SK-N-SH treated with all-trans-retinoic acid at 6 μM for 48 hours (cell line): ENCODE data around the gene CHD3.

Experiments
- ATAC-seq: fragments of 200-7000 bp; cut with Tn5 transposase; 3 replicates; pipeline ENCODE4 v1.9.1; 2020; ENCODE audit warnings: mild to moderate bottlenecking, moderate library complexity
- ARNTL ChIP-seq: fragments of 450-650 bp; formaldehyde crosslinking; IDR thresholded peaks from 2 replicates; pipeline ENCODE4 v1.5.0; 2020; ENCODE audit warnings: low read depth, mild to moderate bottlenecking, moderate library complexity, borderline replicate concordance
- BACH2 ChIP-seq: fragments of 250-450 bp; sonication (Bioruptor Pico); IDR thresholded peaks from 2 replicates; pipeline ENCODE4 v1.9.0; 2021; ENCODE audit warnings: mild to moderate bottlenecking, borderline replicate concordance
- CSDC2 ChIP-seq: fragments of 250-450 bp; sonication (Bioruptor Pico); IDR thresholded peaks from 2 replicates; pipeline ENCODE4 v1.5.0; 2020; ENCODE audit warnings: mild to moderate bottlenecking, moderate library complexity
- ESRRG ChIP-seq: fragments of 250-450 bp; sonication (Bioruptor Pico); IDR thresholded peaks from 2 replicates; pipeline ENCODE4 v1.6.1; 2021; ENCODE audit warnings: mild to moderate bottlenecking
- GLIS3 ChIP-seq: fragments of 250-450 bp; sonication (Bioruptor Pico); IDR thresholded peaks from 2 replicates; pipeline ENCODE4 v1.5.0; 2020; ENCODE audit warnings: mild to moderate bottlenecking, moderate library complexity
- ISL1 ChIP-seq: fragments of 250-450 bp; sonication (Bioruptor Pico); IDR thresholded peaks from 2 replicates; pipeline ENCODE4 v2.1.2; 2022; ENCODE audit warnings: mild to moderate bottlenecking, moderate library complexity
- PPARA ChIP-seq: fragments of 250-450 bp; sonication (Bioruptor Pico); IDR thresholded peaks from 2 replicates; pipeline ENCODE4 v1.5.0; 2020; ENCODE audit warnings: mild to moderate bottlenecking, borderline replicate concordance
- TCF4 ChIP-seq: fragments of 250-450 bp; sonication (Bioruptor Pico); IDR thresholded peaks from 2 replicates; pipeline ENCODE4 v1.8.0; 2021; ENCODE audit warnings: mild to moderate bottlenecking, moderate library complexity, borderline replicate concordance
- TOX ChIP-seq: fragments of 250-450 bp; sonication (Bioruptor Pico); IDR thresholded peaks from 2 replicates; pipeline ENCODE4 v1.8.0; 2021; ENCODE audit warnings: mild to moderate bottlenecking, moderate library complexity, borderline replicate concordance
- ZC3H10 ChIP-seq: fragments of 250-450 bp; sonication (Bioruptor Pico); IDR thresholded peaks from 2 replicates; pipeline ENCODE4 v1.5.1; 2021; ENCODE audit warnings: mild to moderate bottlenecking, moderate library complexity
- ZFP30 ChIP-seq: fragments of 450-650 bp; formaldehyde crosslinking; IDR thresholded peaks from 2 replicates; pipeline ENCODE4 v1.5.0; 2022; ENCODE audit warnings: mild to moderate bottlenecking, moderate library complexity
- ZNF70 ChIP-seq: fragments of 450-650 bp; formaldehyde crosslinking; IDR thresholded peaks from 2 replicates; pipeline ENCODE4 v1.5.0; 2020; ENCODE audit warnings: mild to moderate bottlenecking, moderate library complexity
- ZNF8 ChIP-seq: fragments of 450-650 bp; formaldehyde crosslinking; IDR thresholded peaks from 2 replicates; pipeline ENCODE4 v1.5.0; 2020; ENCODE audit warnings: mild to moderate bottlenecking, moderate library complexity
- TF ChIP-seq, protein P1 (sequence below): fragments of 250-450 bp; sonication (Bioruptor Pico); IDR thresholded peaks from 2 replicates; pipeline ENCODE4 v1.8.0; 2020; ENCODE audit warnings: mild to moderate bottlenecking, moderate library complexity, borderline replicate concordance
- TF ChIP-seq, protein P2 (sequence below): fragments of 250-450 bp; sonication (Bioruptor Pico); IDR thresholded peaks from 2 replicates; pipeline ENCODE4 v1.5.1; 2021; ENCODE audit warnings: mild to moderate bottlenecking, moderate library complexity
- TF ChIP-seq, protein P3 (sequence below): fragments of 250-450 bp; sonication (Bioruptor Pico); IDR thresholded peaks from 2 replicates; pipeline ENCODE4 v1.8.0; 2021; ENCODE audit warnings: low read depth, mild to moderate bottlenecking, moderate library complexity, borderline replicate concordance
- TF ChIP-seq, protein P4 (sequence below): fragments of 250-450 bp; sonication (Bioruptor Pico); IDR thresholded peaks from 2 replicates; pipeline ENCODE4 v1.5.1; 2020; ENCODE audit warnings: low read depth, mild to moderate bottlenecking, moderate library complexity
- TF ChIP-seq, protein P5 (sequence below): fragments of 250-450 bp; sonication (Bioruptor Pico); IDR thresholded peaks from 2 replicates; pipeline ENCODE4 v1.5.0; 2020; ENCODE audit warnings: mild to moderate bottlenecking, moderate library complexity

The CHD3 gene

DNA sequence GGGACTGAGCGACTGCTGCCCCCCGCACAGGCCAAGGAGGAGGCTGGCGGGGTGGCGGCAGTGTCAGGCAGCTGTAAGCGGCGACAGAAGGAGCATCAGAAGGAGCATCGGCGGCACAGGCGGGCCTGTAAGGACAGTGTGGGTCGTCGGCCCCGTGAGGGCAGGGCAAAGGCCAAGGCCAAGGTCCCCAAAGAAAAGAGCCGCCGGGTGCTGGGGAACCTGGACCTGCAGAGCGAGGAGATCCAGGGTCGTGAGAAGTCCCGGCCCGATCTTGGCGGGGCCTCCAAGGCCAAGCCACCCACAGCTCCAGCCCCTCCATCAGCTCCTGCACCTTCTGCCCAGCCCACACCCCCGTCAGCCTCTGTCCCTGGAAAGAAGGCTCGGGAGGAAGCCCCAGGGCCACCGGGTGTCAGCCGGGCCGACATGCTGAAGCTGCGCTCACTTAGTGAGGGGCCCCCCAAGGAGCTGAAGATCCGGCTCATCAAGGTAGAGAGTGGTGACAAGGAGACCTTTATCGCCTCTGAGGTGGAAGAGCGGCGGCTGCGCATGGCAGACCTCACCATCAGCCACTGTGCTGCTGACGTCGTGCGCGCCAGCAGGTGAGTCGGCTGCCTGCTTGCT lies 39.3 kb upstream of the CHD3 start (continued):
- TF ChIP-seq, protein P1, sequence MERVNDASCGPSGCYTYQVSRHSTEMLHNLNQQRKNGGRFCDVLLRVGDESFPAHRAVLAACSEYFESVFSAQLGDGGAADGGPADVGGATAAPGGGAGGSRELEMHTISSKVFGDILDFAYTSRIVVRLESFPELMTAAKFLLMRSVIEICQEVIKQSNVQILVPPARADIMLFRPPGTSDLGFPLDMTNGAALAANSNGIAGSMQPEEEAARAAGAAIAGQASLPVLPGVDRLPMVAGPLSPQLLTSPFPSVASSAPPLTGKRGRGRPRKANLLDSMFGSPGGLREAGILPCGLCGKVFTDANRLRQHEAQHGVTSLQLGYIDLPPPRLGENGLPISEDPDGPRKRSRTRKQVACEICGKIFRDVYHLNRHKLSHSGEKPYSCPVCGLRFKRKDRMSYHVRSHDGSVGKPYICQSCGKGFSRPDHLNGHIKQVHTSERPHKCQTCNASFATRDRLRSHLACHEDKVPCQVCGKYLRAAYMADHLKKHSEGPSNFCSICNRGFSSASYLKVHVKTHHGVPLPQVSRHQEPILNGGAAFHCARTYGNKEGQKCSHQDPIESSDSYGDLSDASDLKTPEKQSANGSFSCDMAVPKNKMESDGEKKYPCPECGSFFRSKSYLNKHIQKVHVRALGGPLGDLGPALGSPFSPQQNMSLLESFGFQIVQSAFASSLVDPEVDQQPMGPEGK (CRISPR knock-in tag) = no peak
- TF ChIP-seq BACH2 (CRISPR knock-in tag) (no peak), ZNF8 (CRISPR knock-in tag) (no peak), CSDC2 (no peak), ZFP30 (CRISPR knock-in tag) (no peak)
- TF ChIP-seq, protein P2, sequence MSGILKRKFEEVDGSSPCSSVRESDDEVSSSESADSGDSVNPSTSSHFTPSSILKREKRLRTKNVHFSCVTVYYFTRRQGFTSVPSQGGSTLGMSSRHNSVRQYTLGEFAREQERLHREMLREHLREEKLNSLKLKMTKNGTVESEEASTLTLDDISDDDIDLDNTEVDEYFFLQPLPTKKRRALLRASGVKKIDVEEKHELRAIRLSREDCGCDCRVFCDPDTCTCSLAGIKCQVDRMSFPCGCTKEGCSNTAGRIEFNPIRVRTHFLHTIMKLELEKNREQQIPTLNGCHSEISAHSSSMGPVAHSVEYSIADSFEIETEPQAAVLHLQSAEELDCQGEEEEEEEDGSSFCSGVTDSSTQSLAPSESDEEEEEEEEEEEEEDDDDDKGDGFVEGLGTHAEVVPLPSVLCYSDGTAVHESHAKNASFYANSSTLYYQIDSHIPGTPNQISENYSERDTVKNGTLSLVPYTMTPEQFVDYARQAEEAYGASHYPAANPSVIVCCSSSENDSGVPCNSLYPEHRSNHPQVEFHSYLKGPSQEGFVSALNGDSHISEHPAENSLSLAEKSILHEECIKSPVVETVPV (CRISPR knock-in tag) = no peak

DNA sequence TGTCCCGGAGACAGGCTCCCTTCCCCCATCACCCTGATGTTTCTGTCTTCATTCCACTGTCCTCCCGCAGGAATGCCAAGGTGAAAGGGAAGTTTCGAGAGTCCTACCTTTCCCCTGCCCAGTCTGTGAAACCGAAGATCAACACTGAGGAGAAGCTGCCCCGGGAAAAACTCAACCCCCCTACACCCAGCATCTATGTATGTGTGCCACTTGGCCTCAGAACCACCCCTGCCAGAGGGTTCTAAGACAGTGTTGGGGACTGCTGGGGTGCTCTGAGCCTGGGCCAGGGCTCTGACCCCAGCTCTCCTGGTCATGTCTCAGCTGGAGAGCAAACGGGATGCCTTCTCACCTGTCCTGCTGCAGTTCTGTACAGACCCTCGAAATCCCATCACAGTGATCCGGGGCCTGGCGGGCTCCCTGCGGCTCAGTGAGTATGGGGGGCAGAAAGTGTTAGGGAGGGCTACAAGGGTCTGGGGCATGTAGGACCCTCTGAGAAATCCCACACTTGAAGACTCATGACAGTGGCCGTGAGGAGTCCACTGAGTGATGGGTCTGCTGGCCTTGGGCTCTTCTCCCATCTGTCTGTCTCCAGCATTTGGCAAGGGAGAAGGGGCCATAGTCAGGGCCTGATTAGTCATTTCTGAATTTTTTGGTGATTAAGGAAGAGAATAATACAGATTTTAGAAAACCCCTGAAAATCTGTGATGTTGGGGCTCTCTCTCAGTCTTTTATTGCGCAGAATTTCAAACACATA lies 38.7 kb upstream of the CHD3 start:
- no peak for ATAC-seq
- no peak for TF ChIP-seq ISL1 (CRISPR knock-in tag)
- TF ChIP-seq, all 23 proteins: peak for 0

DNA sequence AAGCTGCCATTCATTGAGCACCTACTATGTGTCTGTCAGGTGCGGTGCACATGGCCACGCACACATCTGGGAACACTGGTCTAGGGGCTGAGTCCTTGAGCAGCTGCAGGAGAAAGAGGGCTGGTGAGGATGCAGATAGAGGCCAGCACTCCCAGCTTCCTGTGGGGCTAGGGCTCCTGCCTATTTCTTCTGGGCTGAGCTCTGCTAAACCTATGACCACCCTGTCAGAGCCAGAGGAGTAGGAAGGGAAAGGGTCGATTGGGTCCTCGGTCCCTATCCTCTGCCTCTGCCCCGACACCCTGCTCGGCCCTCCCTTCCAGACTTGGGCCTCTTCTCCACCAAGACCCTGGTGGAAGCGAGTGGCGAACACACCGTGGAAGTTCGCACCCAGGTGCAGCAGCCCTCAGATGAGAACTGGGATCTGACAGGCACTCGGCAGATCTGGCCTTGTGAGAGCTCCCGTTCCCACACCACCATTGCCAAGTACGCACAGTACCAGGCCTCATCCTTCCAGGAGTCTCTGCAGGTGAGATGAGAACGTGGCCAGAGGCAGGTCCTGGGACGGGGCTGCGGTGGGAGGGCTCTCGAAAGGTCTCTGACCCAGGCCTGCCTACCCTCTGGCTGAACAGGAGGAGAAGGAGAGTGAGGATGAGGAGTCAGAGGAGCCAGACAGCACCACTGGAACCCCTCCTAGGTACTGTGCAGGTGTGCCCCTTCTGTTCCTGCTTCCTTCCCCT lies 37.7 kb upstream of the CHD3 start:
- ATAC-seq = peak; percentile 2; the same call in 1 of the 3 replicates
- TF ChIP-seq PPARA (CRISPR knock-in tag) (no peak), ZNF8 (CRISPR knock-in tag) (no peak), ISL1 (CRISPR knock-in tag) (no peak), GLIS3 (no peak), ZNF70 (CRISPR knock-in tag) (no peak), ZC3H10 (CRISPR knock-in tag) (no peak), BACH2 (CRISPR knock-in tag) (no peak), TOX (CRISPR knock-in tag) (no peak), ESRRG (CRISPR knock-in tag) (no peak), ZFP30 (CRISPR knock-in tag) (no peak), ARNTL (CRISPR knock-in tag) (no peak), TCF4 (CRISPR knock-in tag) (no peak)
- TF ChIP-seq, protein P2 (CRISPR knock-in tag) = no peak
- TF ChIP-seq, protein P3, sequence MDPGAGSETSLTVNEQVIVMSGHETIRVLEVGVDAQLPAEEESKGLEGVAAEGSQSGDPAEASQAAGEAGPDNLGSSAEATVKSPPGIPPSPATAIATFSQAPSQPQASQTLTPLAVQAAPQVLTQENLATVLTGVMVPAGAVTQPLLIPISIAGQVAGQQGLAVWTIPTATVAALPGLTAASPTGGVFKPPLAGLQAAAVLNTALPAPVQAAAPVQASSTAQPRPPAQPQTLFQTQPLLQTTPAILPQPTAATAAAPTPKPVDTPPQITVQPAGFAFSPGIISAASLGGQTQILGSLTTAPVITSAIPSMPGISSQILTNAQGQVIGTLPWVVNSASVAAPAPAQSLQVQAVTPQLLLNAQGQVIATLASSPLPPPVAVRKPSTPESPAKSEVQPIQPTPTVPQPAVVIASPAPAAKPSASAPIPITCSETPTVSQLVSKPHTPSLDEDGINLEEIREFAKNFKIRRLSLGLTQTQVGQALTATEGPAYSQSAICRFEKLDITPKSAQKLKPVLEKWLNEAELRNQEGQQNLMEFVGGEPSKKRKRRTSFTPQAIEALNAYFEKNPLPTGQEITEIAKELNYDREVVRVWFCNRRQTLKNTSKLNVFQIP (CRISPR knock-in tag) = no peak
- TF ChIP-seq, protein P4, sequence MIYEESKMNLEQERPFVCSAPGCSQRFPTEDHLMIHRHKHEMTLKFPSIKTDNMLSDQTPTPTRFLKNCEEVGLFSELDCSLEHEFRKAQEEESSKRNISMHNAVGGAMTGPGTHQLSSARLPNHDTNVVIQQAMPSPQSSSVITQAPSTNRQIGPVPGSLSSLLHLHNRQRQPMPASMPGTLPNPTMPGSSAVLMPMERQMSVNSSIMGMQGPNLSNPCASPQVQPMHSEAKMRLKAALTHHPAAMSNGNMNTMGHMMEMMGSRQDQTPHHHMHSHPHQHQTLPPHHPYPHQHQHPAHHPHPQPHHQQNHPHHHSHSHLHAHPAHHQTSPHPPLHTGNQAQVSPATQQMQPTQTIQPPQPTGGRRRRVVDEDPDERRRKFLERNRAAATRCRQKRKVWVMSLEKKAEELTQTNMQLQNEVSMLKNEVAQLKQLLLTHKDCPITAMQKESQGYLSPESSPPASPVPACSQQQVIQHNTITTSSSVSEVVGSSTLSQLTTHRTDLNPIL (CRISPR knock-in tag) = no peak
- TF ChIP-seq, protein P5, sequence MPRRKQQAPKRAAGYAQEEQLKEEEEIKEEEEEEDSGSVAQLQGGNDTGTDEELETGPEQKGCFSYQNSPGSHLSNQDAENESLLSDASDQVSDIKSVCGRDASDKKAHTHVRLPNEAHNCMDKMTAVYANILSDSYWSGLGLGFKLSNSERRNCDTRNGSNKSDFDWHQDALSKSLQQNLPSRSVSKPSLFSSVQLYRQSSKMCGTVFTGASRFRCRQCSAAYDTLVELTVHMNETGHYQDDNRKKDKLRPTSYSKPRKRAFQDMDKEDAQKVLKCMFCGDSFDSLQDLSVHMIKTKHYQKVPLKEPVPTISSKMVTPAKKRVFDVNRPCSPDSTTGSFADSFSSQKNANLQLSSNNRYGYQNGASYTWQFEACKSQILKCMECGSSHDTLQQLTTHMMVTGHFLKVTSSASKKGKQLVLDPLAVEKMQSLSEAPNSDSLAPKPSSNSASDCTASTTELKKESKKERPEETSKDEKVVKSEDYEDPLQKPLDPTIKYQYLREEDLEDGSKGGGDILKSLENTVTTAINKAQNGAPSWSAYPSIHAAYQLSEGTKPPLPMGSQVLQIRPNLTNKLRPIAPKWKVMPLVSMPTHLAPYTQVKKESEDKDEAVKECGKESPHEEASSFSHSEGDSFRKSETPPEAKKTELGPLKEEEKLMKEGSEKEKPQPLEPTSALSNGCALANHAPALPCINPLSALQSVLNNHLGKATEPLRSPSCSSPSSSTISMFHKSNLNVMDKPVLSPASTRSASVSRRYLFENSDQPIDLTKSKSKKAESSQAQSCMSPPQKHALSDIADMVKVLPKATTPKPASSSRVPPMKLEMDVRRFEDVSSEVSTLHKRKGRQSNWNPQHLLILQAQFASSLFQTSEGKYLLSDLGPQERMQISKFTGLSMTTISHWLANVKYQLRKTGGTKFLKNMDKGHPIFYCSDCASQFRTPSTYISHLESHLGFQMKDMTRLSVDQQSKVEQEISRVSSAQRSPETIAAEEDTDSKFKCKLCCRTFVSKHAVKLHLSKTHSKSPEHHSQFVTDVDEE (CRISPR knock-in tag) = no peak
